NCI-H526 (cell line): ENCODE measurements around the gene PHF20.
A peak's percentile ranks its signal among the peaks of the same experiment; 100 is the strongest.
"Not testable (repeated sequence)": the region's sequence is repeated elsewhere in the genome, so short reads cannot be mapped to it uniquely, and the experiment has no call there.

Experiments used
- DNase-seq, 2 experiments: peaks; one replicate each; lab custom pipeline; 2025; lab: John Stamatoyannopoulos, UW

The PHF20 gene

GRCh38 chr20:35975576-35976373 lies 204.0 kb downstream of the PHF20 start:
- no peak for DNase-seq

DNA sequence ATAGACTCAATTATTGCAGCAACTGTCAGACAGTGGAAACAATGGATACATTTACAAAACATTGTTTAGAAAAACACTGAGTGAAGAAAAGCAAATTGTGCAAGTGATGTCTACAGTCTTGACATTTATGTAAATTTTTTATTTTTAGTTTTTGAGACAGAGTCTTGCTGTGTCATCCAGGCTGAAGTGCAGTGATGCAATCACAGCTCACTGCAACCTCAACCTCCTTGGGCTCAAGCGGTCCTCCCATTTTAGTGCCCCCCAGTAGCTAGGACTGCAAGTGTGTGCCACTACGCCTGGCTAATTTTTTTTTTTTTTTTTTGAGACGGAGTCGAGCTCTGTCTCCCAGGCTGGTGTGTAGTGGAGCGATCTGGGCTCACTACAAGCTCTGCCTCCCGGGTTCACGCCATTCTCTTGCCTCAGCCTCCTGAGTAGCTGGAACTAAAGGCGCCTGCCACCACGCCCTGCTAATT lies 206.3 kb downstream of the PHF20 start:
- no peak for DNase-seq

GRCh38 chr20:35979544-35979943 lies 207.7 kb downstream of the PHF20 start:
- DNase-seq, result no peak

GRCh38 chr20:35981969-35982368 lies 210.2 kb downstream of the PHF20 start:
- DNase-seq, result no peak

DNA sequence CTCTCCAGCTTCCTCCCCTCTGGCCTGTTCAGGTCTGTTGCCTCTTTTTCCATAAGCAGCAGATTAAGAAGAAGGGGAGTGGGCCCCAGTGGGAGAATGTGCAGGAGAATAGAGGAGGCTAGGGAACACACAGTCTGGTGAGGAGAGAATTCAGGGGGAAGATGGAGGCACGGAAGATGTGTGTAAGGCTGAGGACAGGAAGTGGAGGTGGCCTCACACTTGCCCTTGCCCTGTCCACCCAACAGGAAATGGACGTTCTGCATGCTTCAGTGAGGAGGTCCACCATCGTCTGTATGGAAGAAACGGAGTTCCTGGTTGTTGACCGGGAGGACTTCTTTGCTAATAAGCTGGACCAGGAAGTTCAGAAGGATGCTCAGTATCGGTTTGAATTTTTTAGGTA lies 212.6 kb downstream of the PHF20 start:
- DNase-seq, result no peak

DNA sequence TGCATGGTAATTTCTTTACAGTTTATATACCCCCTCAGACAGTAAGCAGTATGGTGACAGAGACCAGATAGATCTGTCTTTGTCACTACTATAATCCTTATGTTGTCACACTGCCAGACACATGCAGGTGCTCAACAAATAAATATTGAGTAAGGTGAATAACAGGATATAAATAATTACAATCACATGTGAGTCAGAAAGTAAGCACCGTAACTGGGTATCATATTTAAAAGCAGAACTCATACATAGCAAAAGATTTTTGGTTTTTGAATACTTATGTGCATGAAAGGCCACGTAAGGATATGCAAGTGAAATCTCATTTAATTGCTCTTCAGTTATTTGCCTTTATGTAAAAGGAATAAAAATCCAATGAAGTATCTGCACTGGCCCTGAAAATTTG lies 214.0 kb downstream of the PHF20 start:
- DNase-seq, result no peak

GRCh38 chr20:35988910-35989463 lies 217.2 kb downstream of the PHF20 start:
- no peak for DNase-seq

- peak in 1 of 2 experiments; percentile 51 for DNase-seq
Measured at GRCh38 chr20:35991142-35991771, 219.4 kb downstream of the PHF20 start.

- DNase-seq, result peak; percentile 26 to 80
Measured at GRCh38 chr20:35992713-35993335, 221.0 kb downstream of the PHF20 start.

GRCh38 chr20:35994994-35995453 lies 223.2 kb downstream of the PHF20 start:
- peak; percentile 91 to 98 for DNase-seq

- not testable (repeated sequence) for DNase-seq
Measured at GRCh38 chr20:35996492-35996891, 224.7 kb downstream of the PHF20 start.
